HG03342 (cell line): ENCODE data around the gene SFMBT2.
"Not testable (repeated sequence)": the region's sequence is repeated elsewhere in the genome, so short reads cannot be mapped to it uniquely, and the experiment has no call there.

ENCODE experiments used
- ATAC-seq: cut with Tn5 transposase; IDR thresholded peaks from one replicate; pipeline ENCODE4 v1.9.1; 2021; ENCODE audit warnings: mild to moderate bottlenecking, moderate library complexity; ENCODE audit not compliant: unreplicated experiment

SFMBT2 gene

GRCh38 chr10:7302392-7302906, 108.4 kb downstream of the SFMBT2 start:
- no peak for ATAC-seq

GRCh38 chr10:7301006-7301778, 109.6 kb downstream of the SFMBT2 start:
- no peak for ATAC-seq

- ATAC-seq, result no peak
Observed at GRCh38 chr10:7300384-7300971, 110.4 kb downstream of the SFMBT2 start.

GRCh38 chr10:7299601-7300325, 111.1 kb downstream of the SFMBT2 start:
- not testable (repeated sequence) for ATAC-seq

- no peak for ATAC-seq
Observed at GRCh38 chr10:7298495-7298894, 112.3 kb downstream of the SFMBT2 start.

- ATAC-seq, result no peak
Observed at GRCh38 chr10:7297094-7297493, 113.7 kb downstream of the SFMBT2 start.

- no peak for ATAC-seq
Observed at GRCh38 chr10:7296648-7297047, 114.2 kb downstream of the SFMBT2 start.

GRCh38 chr10:7296076-7296475, 114.8 kb downstream of the SFMBT2 start:
- no peak for ATAC-seq

GRCh38 chr10:7293378-7293920, 117.4 kb downstream of the SFMBT2 start:
- no peak for ATAC-seq

- no peak for ATAC-seq
Observed at GRCh38 chr10:7291487-7292270, 119.2 kb downstream of the SFMBT2 start.

- ATAC-seq, result no peak
Observed at GRCh38 chr10:7288060-7288690, 122.7 kb downstream of the SFMBT2 start.

- ATAC-seq, result no peak
Observed at GRCh38 chr10:7287377-7287776, 123.5 kb downstream of the SFMBT2 start.

- ATAC-seq, result no peak
Observed at GRCh38 chr10:7285522-7286322, 125.1 kb downstream of the SFMBT2 start.

- ATAC-seq, result no peak
Observed at GRCh38 chr10:7283246-7283645, 127.6 kb downstream of the SFMBT2 start.

- ATAC-seq, result no peak
Observed at GRCh38 chr10:7282457-7282856, 128.4 kb downstream of the SFMBT2 start.

GRCh38 chr10:7281429-7281828, 129.4 kb downstream of the SFMBT2 start:
- ATAC-seq, result no peak

GRCh38 chr10:7279303-7279702, 131.5 kb downstream of the SFMBT2 start:
- no peak for ATAC-seq

- ATAC-seq, result no peak
Observed at GRCh38 chr10:7277867-7278266, 133.0 kb downstream of the SFMBT2 start.

GRCh38 chr10:7277432-7277831, 133.4 kb downstream of the SFMBT2 start:
- no peak for ATAC-seq
